Tibial nerve (tissue), 4 donors: ENCODE results near the gene KMT2C. TPM values are rescaled to one million over a fixed set of nuclear protein-coding genes. Genes with fewer than 3 reads are reported as not detected.
"Not testable (repeated sequence)": the region's sequence is repeated elsewhere in the genome, so short reads cannot be mapped to it uniquely, and the experiment has no call there.

ENCODE experiments used
- DNase-seq, 2 donors: peaks; one replicate each; pipeline ENCODE4 v3.0.0-alpha.2; 2019; ENCODE audit warnings: low spot score in 2 of 2
- H3K27ac ChIP-seq, 4 donors: fragments of 200-600 bp; sonication (generic) in 3 of 4; one replicate each; pipeline ENCODE4 v1.5.1; 2017 to 2019; ENCODE audit warnings: mild to moderate bottlenecking in 1 of 4
- H3K27me3 ChIP-seq, 2 donors: fragments of 200-600 bp; sonication (generic) in 1 of 2; one replicate each; pipeline versions ENCODE4 v1.5.1 to v1.6.0; 2017 to 2019
- H3K36me3 ChIP-seq, 3 donors: fragments of 200-600 bp; sonication (generic); one replicate each; pipeline ENCODE4 v1.5.1; 2018 to 2019
- H3K4me1 ChIP-seq, 4 donors: fragments of 200-600 bp; sonication (generic) in 3 of 4; one replicate each; pipeline ENCODE4 v1.5.1; 2017 to 2019
- H3K4me3 ChIP-seq, 4 donors: fragments of 200-600 bp; sonication (generic) in 3 of 4; one replicate each; pipeline ENCODE4 v1.5.1; 2017 to 2019; ENCODE audit warnings: mild to moderate bottlenecking in 1 of 4, moderate library complexity in 1 of 4
- H3K9me3 ChIP-seq, 4 donors: fragments of 200-600 bp; sonication (generic) in 3 of 4; one replicate each; pipeline ENCODE4 v1.5.1; 2017 to 2019
- CTCF ChIP-seq, 5 experiments: fragments of 200-600 bp in 3 of 5; fragments of 450-650 bp in 2 of 5; sonication (generic) in 3 of 5; IDR thresholded peaks; one replicate each; pipeline ENCODE4 v1.5.1; 2016 to 2019; ENCODE audit warnings: antibody characterized with exemption in 5 of 5, mild to moderate bottlenecking in 3 of 5, moderate library complexity in 2 of 5
- EP300 ChIP-seq, 2 donors: sonication (generic); formaldehyde crosslinking; IDR thresholded peaks; one replicate each; pipeline ENCODE4 v1.6.1; 2017; ENCODE audit warnings: antibody characterized with exemption in 2 of 2, mild to moderate bottlenecking in 1 of 2
- POLR2A ChIP-seq, 2 donors: fragments of 450-650 bp; IDR thresholded peaks; one replicate each; pipeline ENCODE4 v1.6.1; 2017; ENCODE audit warnings: antibody characterized with exemption in 2 of 2, mild to moderate bottlenecking in 2 of 2, moderate library complexity in 2 of 2
- WGBS, 2 donors: methylation state at CpG; one replicate each; pipeline ENCODE4 v1.1.5; 2018; 5-methylcytosine and 5-hydroxymethylcytosine counted together
- total RNA-seq, 4 donors: library from RNA; depleted of rRNA; stranded (reverse); fragments of >200 nt; gene quantifications; one replicate each; pipeline ENCODE4 v1.1.0, GENCODE V29; 2016

The KMT2C gene
- total RNA-seq, 4 donors from 2014 or later = 63.2 to 86.1 (median 69.4) TPM

- H3K36me3 ChIP-seq = peaks cover 0 to 55% (median 0%) of the 10 kb centered on the region in 3 donors
- WGBS, 2 donors = 66 to 71% methylated on average over 2 of the region's 2 CpGs
- peaks cover 0 to 30% (median 5%) of the 10 kb centered on the region in 4 donors for H3K9me3 ChIP-seq
- DNase-seq = no peak
- H3K4me1 ChIP-seq = peaks cover 0 to 5% (median 0%) of the 10 kb centered on the region in 4 donors
- no peak overlapping the region for H3K27ac ChIP-seq
- H3K27me3 ChIP-seq = no peaks in the 10 kb centered on the region
- H3K4me3 ChIP-seq = no peak overlapping the region
- TF ChIP-seq POLR2A (IDR thresholded peaks at IDR 0.05) (no peak), EP300 (IDR thresholded peaks at IDR 0.05) (no peak), CTCF (IDR thresholded peaks at IDR 0.05) (no peak)
Measured at GRCh38 chr7:152292897-152293296, 142.9 kb downstream of the KMT2C start.

GRCh38 chr7:152286972-152287371, 148.8 kb downstream of the KMT2C start:
- Histone ChIP-seq H3K36me3 (peaks cover 0 to 42% (median 0%) of the 10 kb centered on the region in 3 donors), H3K9me3 (peaks cover 0 to 30% (median 7%) of the 10 kb centered on the region in 4 donors)
- not testable (repeated sequence) for H3K4me3 ChIP-seq, H3K4me1 ChIP-seq, DNase-seq, H3K27me3 ChIP-seq, H3K27ac ChIP-seq
- 93 to 98% methylated on average over 3 of the region's 3 CpGs for WGBS, 2 donors

- H3K27me3 ChIP-seq, DNase-seq, H3K27ac ChIP-seq, H3K4me1 ChIP-seq, H3K4me3 ChIP-seq: not testable (repeated sequence)
- H3K9me3 ChIP-seq = peaks cover 0 to 27% (median 7%) of the 10 kb centered on the region in 4 donors
- peaks cover 0 to 38% (median 0%) of the 10 kb centered on the region in 3 donors for H3K36me3 ChIP-seq
Measured at GRCh38 chr7:152286219-152286618, 149.6 kb downstream of the KMT2C start.

GRCh38 chr7:152284998-152285397, 150.8 kb downstream of the KMT2C start:
- Histone ChIP-seq H3K36me3 (peaks cover 0 to 34% (median 0%) of the 10 kb centered on the region in 3 donors), H3K9me3 (peaks cover 0 to 18% (median 5%) of the 10 kb centered on the region in 4 donors)
- 71 to 80% methylated on average over 3 of the region's 3 CpGs for WGBS, 2 donors
- not testable (repeated sequence) for H3K4me3 ChIP-seq, H3K27me3 ChIP-seq, H3K4me1 ChIP-seq, DNase-seq, H3K27ac ChIP-seq

GRCh38 chr7:152277687-152278086, 158.1 kb downstream of the KMT2C start:
- H3K4me1 ChIP-seq, DNase-seq, H3K4me3 ChIP-seq, H3K9me3 ChIP-seq, H3K27ac ChIP-seq, H3K27me3 ChIP-seq: not testable (repeated sequence)
- 95 to 96% methylated on average over 2 of the region's 2 CpGs for WGBS, 2 donors
- H3K36me3 ChIP-seq = peaks cover 0 to 11% (median 0%) of the 10 kb centered on the region in 3 donors

- H3K36me3 ChIP-seq, H3K27ac ChIP-seq, DNase-seq, H3K4me1 ChIP-seq, H3K9me3 ChIP-seq, H3K27me3 ChIP-seq, H3K4me3 ChIP-seq: not testable (repeated sequence)
- 95 to 97% methylated on average over 2 of the region's 2 CpGs for WGBS, 2 donors
Measured at GRCh38 chr7:152270427-152270826, 165.4 kb downstream of the KMT2C start.

- DNase-seq, H3K27ac ChIP-seq, H3K4me3 ChIP-seq, H3K9me3 ChIP-seq, H3K27me3 ChIP-seq, H3K4me1 ChIP-seq: not testable (repeated sequence)
- 89 to 90% methylated on average over 2 of the region's 2 CpGs for WGBS, 2 donors
- peaks cover 0 to 14% (median 0%) of the 10 kb centered on the region in 3 donors for H3K36me3 ChIP-seq
Measured at GRCh38 chr7:152266859-152267258, 168.9 kb downstream of the KMT2C start.

- H3K9me3 ChIP-seq, H3K27ac ChIP-seq, H3K4me3 ChIP-seq, DNase-seq, H3K27me3 ChIP-seq, H3K4me1 ChIP-seq: not testable (repeated sequence)
- WGBS, 2 donors = 76% methylated on average over 5 of the region's 5 CpGs
- peaks cover 0 to 18% (median 0%) of the 10 kb centered on the region in 3 donors for H3K36me3 ChIP-seq
Measured at GRCh38 chr7:152264915-152265314, 170.9 kb downstream of the KMT2C start.

GRCh38 chr7:152262146-152262545, 173.7 kb downstream of the KMT2C start:
- not testable (repeated sequence) for H3K27me3 ChIP-seq, H3K27ac ChIP-seq, H3K4me1 ChIP-seq, H3K4me3 ChIP-seq, DNase-seq, H3K9me3 ChIP-seq
- 93 to 99% methylated on average over 8 of the region's 8 CpGs for WGBS, 2 donors
- peaks cover 0 to 24% (median 0%) of the 10 kb centered on the region in 3 donors for H3K36me3 ChIP-seq

- H3K4me3 ChIP-seq, H3K27ac ChIP-seq, H3K4me1 ChIP-seq, H3K27me3 ChIP-seq, H3K9me3 ChIP-seq, DNase-seq: not testable (repeated sequence)
- H3K36me3 ChIP-seq = peaks cover 0 to 24% (median 0%) of the 10 kb centered on the region in 3 donors
Measured at GRCh38 chr7:152259645-152260044, 176.2 kb downstream of the KMT2C start.

GRCh38 chr7:152247851-152248250, 188.0 kb downstream of the KMT2C start:
- H3K27me3 ChIP-seq, H3K27ac ChIP-seq, H3K4me3 ChIP-seq, DNase-seq, H3K4me1 ChIP-seq, H3K9me3 ChIP-seq: not testable (repeated sequence)
- 95 to 98% methylated on average over 2 of the region's 2 CpGs for WGBS, 2 donors
- peaks cover 0 to 31% (median 0%) of the 10 kb centered on the region in 3 donors for H3K36me3 ChIP-seq

GRCh38 chr7:152245417-152245816, 190.4 kb downstream of the KMT2C start:
- H3K4me3 ChIP-seq, H3K9me3 ChIP-seq, H3K27me3 ChIP-seq, H3K4me1 ChIP-seq, H3K27ac ChIP-seq, DNase-seq: not testable (repeated sequence)
- 61 to 68% methylated on average over 2 of the region's 2 CpGs for WGBS, 2 donors
- H3K36me3 ChIP-seq = peaks cover 0 to 11% (median 0%) of the 10 kb centered on the region in 3 donors

- WGBS, 2 donors = 97 to 98% methylated on average over 11 of the region's 11 CpGs
- H3K9me3 ChIP-seq = not testable (repeated sequence)
Measured at GRCh38 chr7:152243464-152243863, 192.3 kb downstream of the KMT2C start.

More at GRCh38 chr7:152243464-152243863, 192.3 kb downstream of the KMT2C start:
- H3K4me1 ChIP-seq, H3K27ac ChIP-seq, DNase-seq, H3K27me3 ChIP-seq, H3K4me3 ChIP-seq: not testable (repeated sequence)
- peaks cover 0 to 11% (median 0%) of the 10 kb centered on the region in 3 donors for H3K36me3 ChIP-seq
